Measurements from ENCODE around the gene NANOS2.

DNA sequence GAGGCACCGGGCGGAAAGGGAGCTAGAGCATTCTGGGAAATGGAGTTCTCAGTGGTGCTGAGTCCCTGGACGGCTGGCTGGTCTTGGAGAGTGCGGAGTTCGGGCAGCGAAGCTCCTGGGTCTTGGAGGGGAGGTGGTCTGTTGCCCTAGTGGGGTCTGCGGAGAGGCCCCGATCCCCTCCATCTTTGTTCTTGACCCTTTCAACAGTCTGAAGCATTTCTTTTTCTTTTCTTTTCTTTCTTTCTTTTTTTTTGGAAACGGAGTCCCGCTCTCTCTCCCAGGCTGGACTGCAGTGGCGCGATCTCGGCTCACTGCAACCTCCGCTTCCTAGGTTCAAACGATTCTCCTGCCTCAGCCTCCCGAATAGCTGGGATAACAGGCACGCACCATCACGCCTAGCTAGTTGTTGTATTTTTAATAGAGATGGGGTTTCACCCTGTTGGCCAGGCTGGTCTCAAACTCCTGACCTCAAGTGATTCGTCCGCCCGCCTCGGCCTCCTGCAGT, 51.2 kb downstream of the NANOS2 start:
- TF ChIP-seq, protein P1, sequence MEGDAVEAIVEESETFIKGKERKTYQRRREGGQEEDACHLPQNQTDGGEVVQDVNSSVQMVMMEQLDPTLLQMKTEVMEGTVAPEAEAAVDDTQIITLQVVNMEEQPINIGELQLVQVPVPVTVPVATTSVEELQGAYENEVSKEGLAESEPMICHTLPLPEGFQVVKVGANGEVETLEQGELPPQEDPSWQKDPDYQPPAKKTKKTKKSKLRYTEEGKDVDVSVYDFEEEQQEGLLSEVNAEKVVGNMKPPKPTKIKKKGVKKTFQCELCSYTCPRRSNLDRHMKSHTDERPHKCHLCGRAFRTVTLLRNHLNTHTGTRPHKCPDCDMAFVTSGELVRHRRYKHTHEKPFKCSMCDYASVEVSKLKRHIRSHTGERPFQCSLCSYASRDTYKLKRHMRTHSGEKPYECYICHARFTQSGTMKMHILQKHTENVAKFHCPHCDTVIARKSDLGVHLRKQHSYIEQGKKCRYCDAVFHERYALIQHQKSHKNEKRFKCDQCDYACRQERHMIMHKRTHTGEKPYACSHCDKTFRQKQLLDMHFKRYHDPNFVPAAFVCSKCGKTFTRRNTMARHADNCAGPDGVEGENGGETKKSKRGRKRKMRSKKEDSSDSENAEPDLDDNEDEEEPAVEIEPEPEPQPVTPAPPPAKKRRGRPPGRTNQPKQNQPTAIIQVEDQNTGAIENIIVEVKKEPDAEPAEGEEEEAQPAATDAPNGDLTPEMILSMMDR (IDR thresholded peaks at IDR 0.05; ENCODE audit: low read depth, low read length, poor library complexity, severe bottlenecking): no peak
- no peak for TF ChIP-seq EZH2phosphoT487 (IDR thresholded peaks at IDR 0.05; ENCODE audit: borderline replicate concordance, low read length)

All from DOHH2 (cell line).